ENCODE measurements around the gene ARL2BP. TPM values are rescaled to one million over a fixed set of nuclear protein-coding genes. Genes with fewer than 3 reads are reported as not detected.

Gene ARL2BP
- total RNA-seq, 1 donor from 2014 or later: 67.4 TPM

DNA sequence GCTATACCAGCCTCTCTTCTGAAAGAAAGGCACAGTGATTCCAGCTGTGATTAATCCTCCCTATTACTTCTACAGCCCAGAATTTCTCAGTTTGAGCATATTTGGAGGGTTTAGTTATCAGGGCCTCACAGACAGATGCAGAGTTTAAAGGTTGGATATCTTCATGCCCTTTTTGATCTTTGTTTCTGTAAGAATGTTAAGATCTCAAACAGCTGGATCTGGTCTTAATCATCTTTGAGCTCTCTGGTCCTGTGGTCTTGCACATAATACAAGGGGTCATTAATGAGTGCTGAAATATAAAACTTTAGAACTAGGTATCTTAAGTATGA lies 9.1 kb upstream of the ARL2BP start:
- Mint-ChIP-seq H3K36me3 (ENCODE audit: unreplicated experiment) (peaks cover 57% of the 10 kb centered on the region), H3K9me3 (ENCODE audit: unreplicated experiment) (peaks cover 5% of the 10 kb centered on the region), H3K4me1 (ENCODE audit: unreplicated experiment) (no peaks in the 10 kb centered on the region), H3K27me3 (ENCODE audit: unreplicated experiment) (no peaks in the 10 kb centered on the region), H3K4me3 (ENCODE audit: unreplicated experiment) (no peak overlapping the region), H3K27ac (ENCODE audit: unreplicated experiment) (peak overlapping the region; percentile 46)
- TF ChIP-seq, protein P1, sequence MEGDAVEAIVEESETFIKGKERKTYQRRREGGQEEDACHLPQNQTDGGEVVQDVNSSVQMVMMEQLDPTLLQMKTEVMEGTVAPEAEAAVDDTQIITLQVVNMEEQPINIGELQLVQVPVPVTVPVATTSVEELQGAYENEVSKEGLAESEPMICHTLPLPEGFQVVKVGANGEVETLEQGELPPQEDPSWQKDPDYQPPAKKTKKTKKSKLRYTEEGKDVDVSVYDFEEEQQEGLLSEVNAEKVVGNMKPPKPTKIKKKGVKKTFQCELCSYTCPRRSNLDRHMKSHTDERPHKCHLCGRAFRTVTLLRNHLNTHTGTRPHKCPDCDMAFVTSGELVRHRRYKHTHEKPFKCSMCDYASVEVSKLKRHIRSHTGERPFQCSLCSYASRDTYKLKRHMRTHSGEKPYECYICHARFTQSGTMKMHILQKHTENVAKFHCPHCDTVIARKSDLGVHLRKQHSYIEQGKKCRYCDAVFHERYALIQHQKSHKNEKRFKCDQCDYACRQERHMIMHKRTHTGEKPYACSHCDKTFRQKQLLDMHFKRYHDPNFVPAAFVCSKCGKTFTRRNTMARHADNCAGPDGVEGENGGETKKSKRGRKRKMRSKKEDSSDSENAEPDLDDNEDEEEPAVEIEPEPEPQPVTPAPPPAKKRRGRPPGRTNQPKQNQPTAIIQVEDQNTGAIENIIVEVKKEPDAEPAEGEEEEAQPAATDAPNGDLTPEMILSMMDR (IDR thresholded peaks at IDR 0.05): no peak
- DNase-seq (ENCODE audit: extremely low spot score, unreplicated experiment): no peak

DNA sequence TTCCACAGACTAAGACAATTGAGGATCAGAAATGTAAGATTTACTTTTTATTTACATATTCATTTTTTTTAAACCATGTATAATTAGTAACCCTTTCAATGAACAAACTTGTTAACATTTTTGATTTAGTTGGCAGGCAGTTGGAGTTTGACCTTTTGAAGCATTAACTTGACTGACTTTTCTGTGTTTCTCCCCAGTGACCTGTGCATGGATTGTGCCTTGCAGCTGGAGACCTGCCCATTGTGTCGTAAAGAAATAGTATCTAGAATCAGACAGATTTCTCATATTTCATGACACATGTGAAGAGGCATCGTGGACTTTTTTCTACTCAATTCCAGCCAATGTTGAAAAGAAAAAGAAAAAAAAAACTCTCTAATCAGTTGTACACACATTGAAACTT lies 6.4 kb upstream of the ARL2BP start:
- TF ChIP-seq, protein P1 (IDR thresholded peaks at IDR 0.05): no peak
- no peaks in the 10 kb centered on the region for H3K27me3 Mint-ChIP-seq (ENCODE audit: unreplicated experiment)
- peaks cover 5% of the 10 kb centered on the region for H3K9me3 Mint-ChIP-seq (ENCODE audit: unreplicated experiment)
- no peak overlapping the region for H3K4me3 Mint-ChIP-seq (ENCODE audit: unreplicated experiment)
- peaks cover 42% of the 10 kb centered on the region for H3K36me3 Mint-ChIP-seq (ENCODE audit: unreplicated experiment)
- DNase-seq (ENCODE audit: extremely low spot score, unreplicated experiment): no peak
- H3K4me1 Mint-ChIP-seq (ENCODE audit: unreplicated experiment): no peaks in the 10 kb centered on the region
- no peak overlapping the region for H3K27ac Mint-ChIP-seq (ENCODE audit: unreplicated experiment)

DNA sequence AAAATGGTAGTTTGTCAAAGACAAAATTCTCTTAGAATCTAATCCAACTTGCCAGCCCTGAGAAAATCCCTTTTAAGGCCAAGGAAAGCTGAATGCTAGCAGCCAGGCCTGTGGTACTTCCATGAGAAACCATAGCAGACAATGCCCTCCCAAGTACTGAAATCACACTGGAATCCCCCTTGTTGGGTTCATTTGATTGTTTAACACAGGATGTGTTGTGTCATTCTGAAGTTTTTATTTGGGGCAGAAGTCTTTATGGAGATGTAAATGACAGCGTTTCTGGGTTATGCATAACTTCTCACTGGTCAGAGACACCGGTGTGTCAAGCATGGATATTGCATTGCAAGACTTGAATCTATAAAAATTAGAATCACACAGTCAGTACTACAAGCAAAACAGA lies 6.0 kb upstream of the ARL2BP start:
- H3K27ac Mint-ChIP-seq (ENCODE audit: unreplicated experiment): no peak overlapping the region
- TF ChIP-seq, protein P1 (IDR thresholded peaks at IDR 0.05): no peak
- no peaks in the 10 kb centered on the region for H3K4me1 Mint-ChIP-seq (ENCODE audit: unreplicated experiment)
- no peak for DNase-seq (ENCODE audit: extremely low spot score, unreplicated experiment)
- no peaks in the 10 kb centered on the region for H3K27me3 Mint-ChIP-seq (ENCODE audit: unreplicated experiment)
- H3K9me3 Mint-ChIP-seq (ENCODE audit: unreplicated experiment): peaks cover 5% of the 10 kb centered on the region
- H3K4me3 Mint-ChIP-seq (ENCODE audit: unreplicated experiment): no peak overlapping the region
- H3K36me3 Mint-ChIP-seq (ENCODE audit: unreplicated experiment): peaks cover 38% of the 10 kb centered on the region

DNA sequence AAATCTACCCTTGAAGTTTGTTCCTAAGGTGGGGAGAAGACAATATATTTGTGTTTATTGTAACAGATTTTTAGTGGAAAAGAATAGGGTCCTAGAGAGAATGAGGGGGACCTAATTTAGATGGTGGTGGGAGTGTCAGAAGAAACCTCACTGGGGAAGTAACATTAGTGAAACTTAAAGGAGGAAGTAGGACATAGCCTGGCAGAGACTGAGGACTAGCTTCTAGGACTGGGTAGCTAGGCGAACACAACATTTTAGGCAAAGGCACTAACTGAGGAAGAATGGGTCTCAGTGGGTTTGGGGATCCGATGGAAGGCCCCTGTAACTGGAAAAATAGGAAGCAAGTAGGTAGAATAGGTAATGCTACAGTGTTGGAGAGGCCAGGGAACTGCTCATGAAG lies 4.2 kb upstream of the ARL2BP start:
- TF ChIP-seq, protein P1 (IDR thresholded peaks at IDR 0.05): no peak
- peak overlapping the region; percentile 3 for H3K27ac Mint-ChIP-seq (ENCODE audit: unreplicated experiment)
- H3K4me3 Mint-ChIP-seq (ENCODE audit: unreplicated experiment): no peak overlapping the region
- H3K36me3 Mint-ChIP-seq (ENCODE audit: unreplicated experiment): peaks cover 27% of the 10 kb centered on the region
- DNase-seq (ENCODE audit: extremely low spot score, unreplicated experiment): no peak
- peaks cover 9% of the 10 kb centered on the region for H3K4me1 Mint-ChIP-seq (ENCODE audit: unreplicated experiment)
- H3K27me3 Mint-ChIP-seq (ENCODE audit: unreplicated experiment): no peaks in the 10 kb centered on the region
- peaks cover 5% of the 10 kb centered on the region for H3K9me3 Mint-ChIP-seq (ENCODE audit: unreplicated experiment)

DNA sequence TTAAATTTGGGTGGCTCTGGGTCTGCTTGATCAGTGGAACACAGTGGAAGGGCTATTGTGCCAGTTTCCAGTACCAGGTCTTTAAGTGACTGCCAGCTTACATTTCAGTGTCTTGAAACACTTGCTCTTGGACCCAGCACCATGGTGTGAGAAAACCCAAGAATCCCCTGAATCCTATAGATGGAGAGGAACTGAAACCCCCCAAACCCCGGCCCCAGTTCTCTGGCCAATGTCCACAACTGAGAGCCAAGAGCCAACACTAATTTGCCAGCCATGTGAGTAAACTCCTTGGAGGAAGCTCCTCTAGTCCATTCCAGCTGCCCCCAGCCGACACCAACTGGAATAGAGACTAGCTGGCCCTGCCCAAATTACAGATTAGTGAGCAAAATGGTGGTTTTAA lies 2.4 kb upstream of the ARL2BP start:
- Mint-ChIP-seq H3K27ac (ENCODE audit: unreplicated experiment) (no peak overlapping the region), H3K4me3 (ENCODE audit: unreplicated experiment) (no peak overlapping the region), H3K4me1 (ENCODE audit: unreplicated experiment) (peaks cover 17% of the 10 kb centered on the region), H3K36me3 (ENCODE audit: unreplicated experiment) (peaks cover 23% of the 10 kb centered on the region), H3K27me3 (ENCODE audit: unreplicated experiment) (no peaks in the 10 kb centered on the region), H3K9me3 (ENCODE audit: unreplicated experiment) (no peaks in the 10 kb centered on the region)
- TF ChIP-seq, protein P1 (IDR thresholded peaks at IDR 0.05): no peak
- DNase-seq (ENCODE audit: extremely low spot score, unreplicated experiment): peak; percentile 64
